D721Med (cell line): ENCODE measurements around the gene KLHL7.

ENCODE experiments used
- DNase-seq: peaks from one replicate; pipeline ENCODE4 v3.0.0; 2011; ENCODE audit warnings: low spot score; ENCODE audit not compliant: insufficient read length
- FAIRE-seq: peaks from 2 replicates; lab custom pipeline; 2011; peaks lifted over from hg19 to GRCh38; lab: Jason Lieb, UNC
- TF ChIP-seq, protein P1 (sequence below): IDR thresholded peaks from 2 replicates; pipeline ENCODE4 v1.5.1; 2012; ENCODE audit warnings: mild to moderate bottlenecking, control low read depth; ENCODE audit not compliant: insufficient read depth; ENCODE audit errors: missing control alignments

The KLHL7 gene

DNA sequence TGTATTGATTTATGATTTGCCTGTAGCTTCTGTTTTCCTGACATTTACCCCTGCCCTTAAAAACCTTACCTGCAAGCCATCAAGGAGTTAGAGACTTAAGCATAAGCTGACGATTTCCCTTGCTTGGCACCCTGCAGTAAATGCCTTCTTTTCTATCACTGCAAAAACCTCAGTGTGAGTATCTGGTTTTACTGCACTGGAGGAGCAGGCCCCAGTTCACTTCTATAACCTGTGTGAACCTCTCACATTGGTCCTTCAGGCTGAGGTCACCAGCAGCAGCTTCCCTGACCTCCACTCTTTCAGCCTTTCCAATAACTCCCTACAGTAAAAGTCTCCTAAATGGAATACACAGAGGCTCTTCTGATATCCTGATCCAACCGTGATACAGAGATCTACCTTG, 106.8 kb downstream of the KLHL7 start:
- TF ChIP-seq, protein P1, sequence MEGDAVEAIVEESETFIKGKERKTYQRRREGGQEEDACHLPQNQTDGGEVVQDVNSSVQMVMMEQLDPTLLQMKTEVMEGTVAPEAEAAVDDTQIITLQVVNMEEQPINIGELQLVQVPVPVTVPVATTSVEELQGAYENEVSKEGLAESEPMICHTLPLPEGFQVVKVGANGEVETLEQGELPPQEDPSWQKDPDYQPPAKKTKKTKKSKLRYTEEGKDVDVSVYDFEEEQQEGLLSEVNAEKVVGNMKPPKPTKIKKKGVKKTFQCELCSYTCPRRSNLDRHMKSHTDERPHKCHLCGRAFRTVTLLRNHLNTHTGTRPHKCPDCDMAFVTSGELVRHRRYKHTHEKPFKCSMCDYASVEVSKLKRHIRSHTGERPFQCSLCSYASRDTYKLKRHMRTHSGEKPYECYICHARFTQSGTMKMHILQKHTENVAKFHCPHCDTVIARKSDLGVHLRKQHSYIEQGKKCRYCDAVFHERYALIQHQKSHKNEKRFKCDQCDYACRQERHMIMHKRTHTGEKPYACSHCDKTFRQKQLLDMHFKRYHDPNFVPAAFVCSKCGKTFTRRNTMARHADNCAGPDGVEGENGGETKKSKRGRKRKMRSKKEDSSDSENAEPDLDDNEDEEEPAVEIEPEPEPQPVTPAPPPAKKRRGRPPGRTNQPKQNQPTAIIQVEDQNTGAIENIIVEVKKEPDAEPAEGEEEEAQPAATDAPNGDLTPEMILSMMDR = no peak
- DNase-seq (no peak), FAIRE-seq (no peak)

DNA sequence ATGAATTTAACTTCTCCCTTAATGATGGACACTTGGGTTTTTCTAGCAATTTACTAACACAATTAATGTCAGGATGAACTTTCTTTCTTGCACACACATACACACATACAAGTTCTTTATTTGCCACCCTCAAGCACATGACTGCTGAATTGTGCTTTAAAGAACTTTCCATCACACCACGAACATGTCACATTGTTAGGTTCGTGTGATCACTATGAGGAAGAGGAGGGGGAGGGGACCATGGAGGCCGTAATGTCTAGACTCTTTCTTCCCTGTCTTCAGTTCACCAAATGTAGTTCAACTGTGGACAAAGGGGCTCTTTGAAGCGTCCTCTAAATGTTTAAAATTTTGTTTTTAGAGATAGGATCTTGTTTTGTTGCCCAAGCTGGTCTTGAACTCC, 107.3 kb downstream of the KLHL7 start:
- no peak for FAIRE-seq
- DNase-seq = no peak
- TF ChIP-seq, protein P1 = no peak

DNA sequence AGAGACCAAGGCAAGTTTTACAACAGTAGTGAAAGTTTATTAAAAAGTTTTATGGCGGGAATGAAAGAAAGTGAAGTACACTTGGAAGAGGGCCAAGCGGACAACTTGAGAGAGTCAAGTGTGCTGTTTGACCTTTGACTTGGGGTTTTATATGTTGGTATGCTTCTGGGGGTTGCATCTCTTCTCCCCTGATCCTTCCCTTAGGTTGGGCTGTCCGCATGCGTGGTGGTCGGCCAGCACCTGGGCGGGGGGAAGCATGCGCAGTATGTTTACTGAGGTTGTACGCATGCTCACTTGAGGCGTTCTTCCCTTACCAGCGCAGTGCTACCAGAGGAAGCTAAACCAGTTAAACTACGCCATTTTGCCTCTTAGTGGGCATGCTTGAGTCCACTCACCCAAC, 108.2 kb downstream of the KLHL7 start:
- FAIRE-seq (no peak), DNase-seq (no peak)
- TF ChIP-seq, protein P1 = no peak

DNA sequence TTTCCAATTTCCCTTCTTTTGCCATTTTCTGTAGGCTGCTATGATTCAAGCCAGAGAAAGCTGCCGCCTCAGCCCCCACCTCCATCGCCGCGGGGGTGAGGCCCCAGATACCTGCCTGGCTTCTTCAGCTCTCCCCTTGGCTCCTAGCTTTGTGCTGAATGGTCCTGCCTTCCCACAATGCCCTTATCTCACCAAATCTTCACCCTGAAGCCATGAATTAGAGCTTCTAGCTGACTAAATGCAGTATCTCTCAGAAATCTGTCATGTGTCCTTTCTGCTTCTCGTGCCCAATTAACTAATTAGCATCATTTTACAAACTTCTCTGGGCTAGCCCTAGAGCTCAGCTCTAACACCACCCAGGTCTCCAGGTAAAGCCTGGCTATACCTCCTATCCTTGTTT, 108.8 kb downstream of the KLHL7 start:
- FAIRE-seq (no peak), DNase-seq (no peak)
- TF ChIP-seq, protein P1 = no peak

DNA sequence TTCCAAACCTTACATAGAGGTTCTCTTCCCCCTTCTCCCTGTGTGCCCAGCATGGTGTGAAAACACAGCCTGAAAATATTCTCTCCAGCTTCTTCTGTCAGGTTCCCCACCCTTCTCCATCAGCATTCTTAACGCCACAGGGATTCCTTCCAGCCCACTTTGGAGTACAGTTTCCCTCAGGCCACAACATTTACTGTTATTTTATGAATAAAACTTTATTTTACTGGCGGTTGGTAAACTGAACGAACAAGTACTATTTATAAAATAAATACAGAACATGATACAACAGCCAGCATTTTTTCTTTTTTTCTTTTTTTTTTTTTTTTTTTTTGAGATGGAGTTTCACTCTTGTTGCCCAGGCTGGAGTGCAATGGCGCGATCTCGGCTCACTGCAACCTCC, 109.4 kb downstream of the KLHL7 start:
- FAIRE-seq (no peak), DNase-seq (no peak)
- TF ChIP-seq, protein P1 = no peak

DNA sequence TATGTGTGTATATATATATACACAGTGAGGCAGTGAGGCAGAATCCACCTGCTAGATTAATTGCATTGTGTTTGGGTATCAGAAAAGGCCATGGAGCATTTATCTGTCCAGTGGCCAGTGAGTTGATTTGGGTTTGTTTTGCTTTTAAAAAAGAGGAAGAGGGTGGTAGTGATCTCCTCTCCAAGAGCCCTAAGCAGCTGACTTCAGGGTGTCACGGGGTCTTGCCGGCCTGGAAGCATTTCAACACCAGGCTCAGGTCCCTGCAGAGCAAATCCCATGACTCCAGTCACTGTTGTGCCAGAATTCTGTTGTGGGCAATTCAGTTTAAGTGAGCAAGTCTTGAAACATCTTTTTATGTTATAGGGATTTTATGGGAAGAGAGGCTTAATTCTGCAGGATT, 110.4 kb downstream of the KLHL7 start:
- FAIRE-seq (no peak), DNase-seq (no peak)
- TF ChIP-seq, protein P1 = no peak

DNA sequence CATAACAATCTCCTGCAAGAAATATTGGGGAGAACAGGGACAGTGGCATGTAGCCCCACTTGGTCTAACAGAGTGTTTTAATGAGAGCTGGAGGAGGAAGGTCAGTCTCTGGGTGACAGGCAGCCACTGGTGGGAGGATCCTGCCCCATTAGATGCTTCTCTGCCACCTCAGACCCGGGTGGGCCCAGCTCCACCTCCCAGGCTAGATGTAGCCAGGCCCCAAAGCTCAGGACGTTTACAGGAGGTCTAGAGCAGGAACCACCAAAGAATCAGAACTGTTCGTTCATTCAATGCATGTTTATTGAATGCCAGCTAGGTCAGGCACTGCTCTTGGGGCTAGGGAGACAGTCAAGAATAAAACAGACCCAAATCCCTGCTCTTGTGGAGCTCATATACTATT, 112.6 kb downstream of the KLHL7 start:
- no peak for FAIRE-seq
- TF ChIP-seq, protein P1 = no peak
- DNase-seq = no peak
